HG03565 (cell line): ENCODE data around the gene EPHB1.

Experiments used
- ATAC-seq: cut with Tn5 transposase; IDR thresholded peaks from one replicate; pipeline ENCODE4 v1.9.1; 2021; ENCODE audit warnings: mild to moderate bottlenecking, moderate library complexity; ENCODE audit not compliant: unreplicated experiment

Gene EPHB1

DNA sequence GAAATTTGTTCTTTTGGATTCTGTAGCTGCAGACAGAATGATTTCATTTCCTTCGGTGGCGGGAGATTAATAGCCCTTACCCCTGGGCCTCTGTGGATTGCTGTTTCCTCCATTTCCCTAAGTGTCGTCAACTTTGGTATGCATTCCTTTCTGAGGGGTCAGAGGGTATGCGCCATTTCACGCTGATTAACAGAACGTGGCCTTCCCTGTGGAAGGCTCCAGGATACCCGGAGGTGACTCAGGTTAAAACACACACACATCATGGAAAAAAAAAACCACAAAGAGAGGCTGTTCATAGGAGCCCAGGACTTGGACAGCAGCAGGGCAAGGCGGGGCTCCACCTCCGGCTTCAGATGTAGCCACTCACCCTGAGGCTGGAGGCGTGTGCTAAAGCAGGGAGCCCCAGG is 51.9 kb downstream of the EPHB1 start:
- no peak for ATAC-seq

DNA sequence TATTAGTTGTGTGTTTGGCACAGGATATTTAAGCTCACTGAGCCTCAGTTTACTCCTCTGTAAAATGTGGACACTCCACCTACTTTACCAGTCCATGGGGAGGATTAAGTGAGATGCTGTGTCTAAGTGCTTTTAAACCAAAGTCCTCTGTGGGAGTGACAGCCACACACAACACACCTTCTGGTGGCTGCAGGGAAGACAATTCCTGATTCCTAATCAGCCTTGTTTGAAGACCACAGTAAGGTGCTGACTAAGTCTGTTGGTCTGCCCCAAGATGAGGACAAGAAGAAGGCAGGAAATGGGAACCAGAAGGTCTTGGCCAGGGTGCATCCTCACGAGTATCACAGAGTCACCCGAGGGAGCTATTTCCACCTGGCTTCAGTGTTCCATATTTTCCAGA is 52.3 kb downstream of the EPHB1 start:
- no peak for ATAC-seq

DNA sequence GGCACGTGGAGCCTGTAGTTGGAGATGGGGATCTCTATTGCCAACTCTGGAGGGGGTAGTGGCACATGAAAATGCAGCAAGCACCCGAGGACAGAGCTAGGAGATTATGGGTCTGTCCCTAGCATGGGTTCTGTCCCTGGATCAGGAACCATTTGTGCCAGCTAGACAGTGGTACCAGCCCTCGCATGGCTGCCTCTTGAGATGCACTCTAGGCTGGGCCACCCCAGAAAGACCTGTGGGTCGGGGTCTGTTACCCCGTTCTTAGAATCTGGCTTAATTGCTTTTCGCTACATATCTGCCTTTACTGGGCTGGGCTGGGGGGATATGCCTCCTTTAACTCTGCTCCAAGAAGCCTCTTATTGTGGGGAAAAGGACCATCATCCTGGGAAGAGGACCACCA is 54.5 kb downstream of the EPHB1 start:
- ATAC-seq = no peak

- ATAC-seq = no peak
These were observed 55.7 kb downstream of the EPHB1 start for GRCh38 chr3:134850761-134851160.

- no peak for ATAC-seq
These were observed 57.1 kb downstream of the EPHB1 start for GRCh38 chr3:134852132-134852531.

DNA sequence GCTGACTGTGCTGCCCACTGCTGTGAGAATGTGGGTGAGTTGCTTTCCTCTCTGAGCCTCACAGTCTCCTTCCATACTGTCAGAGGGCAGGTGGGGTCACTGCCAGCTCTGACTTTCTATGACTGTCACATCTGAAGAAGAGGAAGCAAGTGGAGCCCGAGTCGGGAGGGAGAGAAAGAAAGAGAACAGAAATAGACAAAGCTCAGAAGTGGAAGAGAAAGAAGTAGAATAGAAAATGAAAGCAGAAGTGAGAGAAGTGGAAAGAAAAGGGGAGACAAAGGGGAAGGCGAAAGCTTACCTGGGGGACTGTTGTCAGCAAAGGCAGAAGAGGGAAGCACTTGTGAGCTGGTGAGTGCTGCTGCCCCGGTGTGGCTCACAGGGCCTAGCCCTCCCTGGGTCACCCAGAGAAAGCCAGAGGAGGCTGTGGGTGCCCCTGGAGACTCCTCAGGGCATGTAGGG is 57.9 kb downstream of the EPHB1 start:
- peak; percentile 96 for ATAC-seq

DNA sequence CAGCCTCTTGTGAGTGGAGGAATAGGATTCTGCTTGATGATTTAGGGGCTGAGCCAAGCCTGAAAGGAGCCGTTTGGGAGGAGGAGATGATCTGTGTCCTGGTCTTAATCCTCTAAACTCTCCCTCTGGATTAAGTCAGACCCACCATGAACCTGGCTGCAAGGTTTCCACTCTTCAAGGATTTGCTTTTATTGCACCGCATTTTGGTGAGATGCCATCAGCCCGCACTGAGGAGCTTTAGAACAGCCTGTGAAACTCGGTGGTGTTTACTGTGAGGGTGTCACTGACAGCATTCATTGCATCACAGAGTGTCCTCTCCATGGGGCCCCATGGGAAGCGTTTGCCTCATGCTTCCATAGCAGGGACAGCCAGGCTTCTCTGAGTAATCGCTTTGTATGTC is 59.2 kb downstream of the EPHB1 start:
- no peak for ATAC-seq

DNA sequence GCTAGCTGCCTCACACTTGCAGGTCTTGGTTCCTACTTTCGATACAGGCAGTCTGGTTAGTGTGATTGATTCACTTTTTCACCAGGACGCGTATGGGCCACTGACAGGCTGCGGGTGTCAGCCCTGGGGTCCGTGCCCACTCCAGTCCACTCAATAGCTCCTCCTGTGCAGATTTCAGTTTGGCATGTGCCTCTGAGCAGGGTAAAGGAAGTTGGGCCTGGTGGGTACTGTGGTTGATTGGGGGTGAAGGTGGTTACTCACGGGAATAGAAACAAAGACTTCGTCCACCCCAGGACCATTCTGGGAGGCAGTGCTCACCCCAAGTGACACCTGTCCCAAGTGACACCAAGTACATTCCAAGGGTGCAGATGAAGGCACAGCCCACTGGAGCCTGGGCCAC is 62.3 kb downstream of the EPHB1 start:
- ATAC-seq = no peak

GRCh38 chr3:134857776-134858362 is 62.8 kb downstream of the EPHB1 start:
- no peak for ATAC-seq

GRCh38 chr3:134858441-134859035 is 63.5 kb downstream of the EPHB1 start:
- ATAC-seq = no peak

DNA sequence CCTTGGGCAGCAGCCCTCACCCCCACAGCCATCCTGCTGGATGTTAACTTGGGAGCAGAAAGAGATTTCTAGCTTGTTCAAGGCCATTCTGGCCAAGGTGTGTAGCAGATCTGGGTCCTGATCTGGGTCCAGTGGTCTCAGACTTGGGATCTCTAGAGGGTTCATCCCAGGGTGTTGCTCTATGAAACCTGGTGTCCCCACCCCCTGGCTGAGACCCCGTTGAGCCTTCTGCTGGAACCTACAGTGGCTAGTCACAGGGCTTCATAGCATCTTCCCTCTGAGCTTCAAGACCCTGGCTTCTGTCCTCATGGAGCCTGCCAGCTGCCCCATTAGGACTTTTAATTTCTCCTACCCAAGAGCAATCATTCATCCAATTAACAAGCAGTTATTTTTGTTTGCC is 64.3 kb downstream of the EPHB1 start:
- ATAC-seq = no peak

- ATAC-seq = no peak
These were observed 65.1 kb downstream of the EPHB1 start for GRCh38 chr3:134860141-134860540.

GRCh38 chr3:134863915-134864314 is 68.9 kb downstream of the EPHB1 start:
- ATAC-seq = no peak

DNA sequence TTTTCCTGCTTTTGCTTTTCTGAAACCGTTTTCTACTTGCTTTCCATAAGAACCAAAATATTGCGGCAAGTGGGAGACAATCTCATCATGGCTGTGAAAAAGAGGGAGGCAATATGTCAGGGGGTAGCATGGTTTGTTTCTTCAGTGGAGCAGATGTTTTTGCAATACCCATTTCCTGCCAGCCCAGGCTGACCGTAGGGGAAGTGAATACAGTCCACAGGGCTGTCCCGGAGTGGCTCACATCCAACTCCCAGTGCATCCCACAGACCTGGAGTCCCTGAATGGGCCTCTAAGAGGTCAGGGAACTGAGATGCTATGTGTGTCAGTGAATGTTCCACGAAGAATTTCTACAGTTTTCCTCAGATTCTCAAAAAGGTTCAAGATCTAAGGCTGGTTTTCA is 69.6 kb downstream of the EPHB1 start:
- ATAC-seq = no peak

DNA sequence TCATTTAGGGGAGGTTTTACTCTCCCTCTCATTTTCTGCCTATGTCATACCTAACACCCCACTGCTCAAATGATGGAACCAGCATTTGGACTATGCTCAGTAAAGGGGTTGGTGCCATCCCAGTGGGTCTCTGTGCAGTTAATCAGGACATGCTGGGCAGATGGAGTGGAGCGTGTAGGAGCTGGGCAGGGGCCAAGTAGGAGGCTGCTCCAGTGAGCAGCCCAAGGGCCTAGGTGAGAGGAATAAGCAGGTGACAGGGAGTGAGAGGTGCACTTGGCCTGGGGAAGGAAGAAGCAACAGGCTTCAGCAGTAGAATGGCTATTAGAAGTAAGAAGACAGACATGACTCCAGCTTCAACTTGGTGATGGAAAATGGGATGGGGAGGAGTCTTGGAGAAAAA is 72.2 kb downstream of the EPHB1 start:
- ATAC-seq = no peak

- ATAC-seq = no peak
These were observed 74.2 kb downstream of the EPHB1 start for GRCh38 chr3:134869153-134869726.

GRCh38 chr3:134871818-134872217 is 76.8 kb downstream of the EPHB1 start:
- no peak for ATAC-seq

GRCh38 chr3:134872440-134873388 is 77.7 kb downstream of the EPHB1 start:
- no peak for ATAC-seq

DNA sequence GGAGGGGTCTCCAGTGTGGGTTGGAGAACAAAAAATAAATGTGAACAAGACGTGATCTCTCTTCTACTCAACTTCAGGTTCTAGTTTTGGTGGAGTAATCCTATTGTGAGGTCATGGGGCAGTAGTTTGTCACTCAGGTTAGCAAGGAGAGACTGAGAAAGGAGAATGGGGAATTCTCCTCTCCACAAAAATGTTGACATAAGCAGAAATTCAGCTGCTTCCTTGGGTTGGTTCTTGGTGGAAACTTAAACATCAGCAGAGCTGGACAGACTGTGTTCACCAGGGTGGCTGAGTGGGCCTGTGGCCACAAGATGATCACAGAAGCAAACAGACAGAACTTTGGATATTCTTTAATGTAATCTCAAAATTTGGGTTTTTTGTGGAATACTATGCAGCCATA is 78.7 kb downstream of the EPHB1 start:
- no peak for ATAC-seq

GRCh38 chr3:134874737-134875413 is 79.8 kb downstream of the EPHB1 start:
- ATAC-seq = no peak

DNA sequence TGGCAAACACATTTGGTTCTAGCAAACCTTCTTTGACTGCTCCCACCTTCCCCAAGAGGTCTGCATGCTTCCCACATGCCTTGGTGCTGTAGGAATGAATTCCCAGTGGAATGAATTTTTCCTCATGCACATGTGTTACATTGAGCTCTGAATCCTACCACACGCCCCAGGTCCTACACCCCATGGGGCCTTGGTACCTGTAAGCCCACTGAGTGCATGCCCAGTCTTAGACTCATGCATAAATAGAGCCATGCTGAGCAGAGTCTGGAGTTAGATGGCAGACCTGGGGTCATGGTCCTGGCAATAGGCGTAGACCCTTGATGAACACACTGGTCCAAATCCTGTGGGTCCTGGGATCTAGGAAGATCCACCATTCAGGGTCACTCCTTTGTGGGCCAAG is 81.8 kb downstream of the EPHB1 start:
- no peak for ATAC-seq
